Left colon (tissue), 2 donors: ENCODE results near the gene C16orf78. TPM values are rescaled to one million over a fixed set of nuclear protein-coding genes. Genes with fewer than 3 reads are reported as not detected.

Source experiments
- ATAC-seq: fragments of 200-7000 bp; cut with Tn5 transposase; one replicate; pipeline ENCODE4 v1.9.1; 2020; ENCODE audit warnings: mild to moderate bottlenecking, moderate library complexity
- DNase-seq, 2 donors: peaks; one replicate each; pipeline ENCODE4 v3.0.0-alpha.2; 2020
- intact Hi-C, 2 donors: fragments of 100-400 bp; cut with DNase I in 1 of 2; cut with micrococcal nuclease in 1 of 2; formaldehyde crosslinking; loops; one replicate each; pipeline versions ENCODE4 v1.11.2 to v1.14.0; 2022; cut with DNase I, micrococcal nuclease
- total RNA-seq, 2 donors: library from RNA; stranded (reverse); fragmentation: NEBNext Ultra II Directional; extraction: Animal tissue kit (Norgen Biotek cat#: 25700); gene quantifications; one replicate each; pipeline ENCODE4 v1.2.1, GENCODE V29; 2021
- donor health status: DM: no; HTN: no; CAD: no.
- donor health status: DM: yes; HTN: yes; CAD: no.

The C16orf78 gene
- total RNA-seq, 2 donors from 2014 or later: not detected

GRCh38 chr16:49416001-49416675 lies 42.5 kb downstream of the C16orf78 start:
- intact Hi-C loops: no loop called here
- DNase-seq (no peak), ATAC-seq (no peak)

GRCh38 chr16:49417354-49417753 lies 43.8 kb downstream of the C16orf78 start:
- ATAC-seq: no peak
- intact Hi-C loops: no loop called here
- DNase-seq: no peak

GRCh38 chr16:49419006-49419405 lies 45.4 kb downstream of the C16orf78 start:
- DNase-seq (no peak), ATAC-seq (no peak)
- intact Hi-C loops: no loop called here

GRCh38 chr16:49419862-49420261 lies 46.3 kb downstream of the C16orf78 start:
- ATAC-seq: no peak
- DNase-seq: no peak
- intact Hi-C loops: no loop called here

- intact Hi-C loops: no loop called here
- no peak for DNase-seq
- ATAC-seq: no peak
These were observed 49.3 kb downstream of the C16orf78 start for GRCh38 chr16:49422896-49423295.

GRCh38 chr16:49424961-49425360 lies 51.4 kb downstream of the C16orf78 start:
- intact Hi-C loops: no loop called here
- DNase-seq (no peak), ATAC-seq (no peak)

GRCh38 chr16:49427771-49428170 lies 54.2 kb downstream of the C16orf78 start:
- DNase-seq (no peak), ATAC-seq (no peak)

GRCh38 chr16:49428808-49429207 lies 55.2 kb downstream of the C16orf78 start:
- intact Hi-C loops: no loop called here
- no peak for ATAC-seq
- no peak for DNase-seq

More at GRCh38 chr16:49427771-49428170, 54.2 kb downstream of the C16orf78 start:
- intact Hi-C loops: no loop called here

- intact Hi-C loops: no loop called here
- DNase-seq: no peak
- ATAC-seq: no peak
These were observed 57.4 kb downstream of the C16orf78 start for GRCh38 chr16:49431040-49431439.

GRCh38 chr16:49431591-49432290 lies 58.1 kb downstream of the C16orf78 start:
- DNase-seq (no peak), ATAC-seq (no peak)
- intact Hi-C loops: no loop called here

GRCh38 chr16:49434733-49435132 lies 61.1 kb downstream of the C16orf78 start:
- no peak for DNase-seq
- no peak for ATAC-seq
- intact Hi-C loops: no loop called here

GRCh38 chr16:49436181-49436580 lies 62.6 kb downstream of the C16orf78 start:
- no peak for DNase-seq
- intact Hi-C loops: no loop called here
- no peak for ATAC-seq

GRCh38 chr16:49437344-49437743 lies 63.7 kb downstream of the C16orf78 start:
- no peak for DNase-seq
- intact Hi-C loops: no loop called here
- no peak for ATAC-seq

- DNase-seq: no peak
- ATAC-seq: no peak
- intact Hi-C loops: no loop called here
These were observed 65.4 kb downstream of the C16orf78 start for GRCh38 chr16:49439050-49439449.

GRCh38 chr16:49439676-49440075 lies 66.1 kb downstream of the C16orf78 start:
- DNase-seq: no peak
- intact Hi-C loops: loop anchor here in 1 of 2 donors (10.0 kb wide), 1 partner anchor 65 kb away; no protein-coding TSS in a partner anchor
- ATAC-seq: no peak

- ATAC-seq: no peak
- intact Hi-C loops: loop anchor here in 1 of 2 donors (10.0 kb wide), 1 partner anchor 64 kb away; no protein-coding TSS in a partner anchor
- DNase-seq: no peak
These were observed 66.8 kb downstream of the C16orf78 start for GRCh38 chr16:49440156-49441065.

- peak; percentile 50 for ATAC-seq
These were observed 67.8 kb downstream of the C16orf78 start for GRCh38 chr16:49441366-49441780.

GRCh38 chr16:49442805-49443204 lies 69.2 kb downstream of the C16orf78 start:
- DNase-seq (no peak), ATAC-seq (no peak)
- intact Hi-C loops: loop anchor here in 1 of 2 donors (10.0 kb wide), 1 partner anchor 62 kb away; no protein-coding TSS in a partner anchor

More at GRCh38 chr16:49441366-49441780, 67.8 kb downstream of the C16orf78 start:
- intact Hi-C loops: loop anchor here in 1 of 2 donors (10.0 kb wide), 1 partner anchor 63 kb away; no protein-coding TSS in a partner anchor
- peak; percentile 64 for DNase-seq

GRCh38 chr16:49443576-49443975 lies 70.0 kb downstream of the C16orf78 start:
- ATAC-seq (no peak), DNase-seq (no peak)
- intact Hi-C loops: loop anchor here in 1 of 2 donors (10.0 kb wide), 1 partner anchor 61 kb away; no protein-coding TSS in a partner anchor
